Measurements from ENCODE around the gene TMEM218. TPM values are rescaled to one million over a fixed set of nuclear protein-coding genes. Genes with fewer than 3 reads are reported as not detected.

Gene TMEM218
- total RNA-seq, 1 experiment from 2014 or later: 17.9 TPM

GRCh38 chr11:125148011-125148410, 36.6 kb upstream of the TMEM218 start:
- no peak overlapping the region for H3K4me2 ChIP-seq (ENCODE audit: low read length)
- BruUV-seq (replicated peaks): no TSS peak
- CTCF ChIA-PET: no interaction called here
- RAD21 ChIA-PET (ENCODE audit: low non-redundant PET in 1 of 2, low total read pairs in 2 of 2, uncharacterized antibody in 2 of 2, unreplicated experiment in 2 of 2): no interaction called here
- no peak for DNase-seq (ENCODE audit: low read depth, low spot score)
- H3K27ac ChIP-seq (ENCODE audit: low read depth, low read length): no peak overlapping the region
- no peak overlapping the region for H2AFZ ChIP-seq (ENCODE audit: low read depth, low read length, poor library complexity, severe bottlenecking)
- no peak overlapping the region for H3K9ac ChIP-seq (ENCODE audit: low read length)
- POLR2A ChIA-PET: no interaction called here
- no peak for ATAC-seq
- H3K79me2 ChIP-seq (ENCODE audit: insufficient read depth, low read length): no peaks in the 10 kb centered on the region
- H3K4me3 ChIP-seq (replicated peaks in 1 of 2; ENCODE audit: low read depth in 1 of 2, low read length in 2 of 2): no peak overlapping the region
- no peaks in the 10 kb centered on the region for H3K9me2 ChIP-seq (ENCODE audit: insufficient read depth)
- intact Hi-C loops (cut with micrococcal nuclease): loop anchor here (10.0 kb wide), 2 partner anchors 197 to 257 kb away; no protein-coding TSS in a partner anchor
- H3K27me3 ChIP-seq (ENCODE audit: insufficient read depth, low read length): no peaks in the 10 kb centered on the region
- H4K20me1 ChIP-seq (ENCODE audit: insufficient read depth): no peaks in the 10 kb centered on the region
- TF ChIP-seq RAD21 (IDR thresholded peaks at IDR 0.05; ENCODE audit: low read depth): no peak
- no peak for TF ChIP-seq SRF (IDR thresholded peaks at IDR 0.05; ENCODE audit: low read depth)
- TF ChIP-seq JUND (IDR thresholded peaks at IDR 0.05): no peak
- no peaks in the 10 kb centered on the region for H3K4me1 ChIP-seq (ENCODE audit: control insufficient read depth in 1 of 2, insufficient read depth in 2 of 2, low read length in 2 of 2)
- H3K9me3 ChIP-seq (ENCODE audit: control insufficient read depth in 1 of 2, insufficient read depth in 1 of 2, low read depth in 1 of 2, low read length in 2 of 2): no peaks in the 10 kb centered on the region
- no peaks in the 10 kb centered on the region for H3K36me3 ChIP-seq (ENCODE audit: control insufficient read depth in 1 of 2, insufficient read depth in 2 of 2, low read length in 2 of 2)

GRCh38 chr11:125147280-125147679, 35.9 kb upstream of the TMEM218 start:
- ChIA-PET CTCF (no interaction called here), RAD21 (ENCODE audit: low non-redundant PET in 1 of 2, low total read pairs in 2 of 2, uncharacterized antibody in 2 of 2, unreplicated experiment in 2 of 2) (no interaction called here), POLR2A (no interaction called here)
- DNase-seq (ENCODE audit: low read depth, low spot score) (no peak), ATAC-seq (no peak)
- no peak overlapping the region for H3K27ac ChIP-seq (ENCODE audit: low read depth, low read length)
- H3K9me3 ChIP-seq (ENCODE audit: control insufficient read depth in 1 of 2, insufficient read depth in 1 of 2, low read depth in 1 of 2, low read length in 2 of 2): no peaks in the 10 kb centered on the region
- H3K27me3 ChIP-seq (ENCODE audit: insufficient read depth, low read length): no peaks in the 10 kb centered on the region
- H3K4me3 ChIP-seq (replicated peaks in 1 of 2; ENCODE audit: low read depth in 1 of 2, low read length in 2 of 2): no peak overlapping the region
- H3K4me2 ChIP-seq (ENCODE audit: low read length): no peak overlapping the region
- no peaks in the 10 kb centered on the region for H4K20me1 ChIP-seq (ENCODE audit: insufficient read depth)
- H3K9me2 ChIP-seq (ENCODE audit: insufficient read depth): no peaks in the 10 kb centered on the region
- no peaks in the 10 kb centered on the region for H3K36me3 ChIP-seq (ENCODE audit: control insufficient read depth in 1 of 2, insufficient read depth in 2 of 2, low read length in 2 of 2)
- no peaks in the 10 kb centered on the region for H3K4me1 ChIP-seq (ENCODE audit: control insufficient read depth in 1 of 2, insufficient read depth in 2 of 2, low read length in 2 of 2)
- no TSS peak for BruUV-seq (replicated peaks)
- intact Hi-C loops (cut with micrococcal nuclease): loop anchor here (10.0 kb wide), 2 partner anchors 198 to 258 kb away; no protein-coding TSS in a partner anchor
- H2AFZ ChIP-seq (ENCODE audit: low read depth, low read length, poor library complexity, severe bottlenecking): no peak overlapping the region
- H3K79me2 ChIP-seq (ENCODE audit: insufficient read depth, low read length): no peaks in the 10 kb centered on the region
- no peak overlapping the region for H3K9ac ChIP-seq (ENCODE audit: low read length)
- no peak for TF ChIP-seq ELF1 (IDR thresholded peaks at IDR 0.05; ENCODE audit: borderline replicate concordance, low read depth)
- no peak for TF ChIP-seq JUND (IDR thresholded peaks at IDR 0.05)
- no peak for TF ChIP-seq SIN3A (IDR thresholded peaks at IDR 0.05; ENCODE audit: low read depth)
- TF ChIP-seq ZNF274 (IDR thresholded peaks at IDR 0.05; ENCODE audit: low read depth, low read length): no peak
- TF ChIP-seq EZH2 (IDR thresholded peaks at IDR 0.05): no peak
- no peak for TF ChIP-seq TCF7L2 (IDR thresholded peaks at IDR 0.05; ENCODE audit: borderline replicate concordance, extremely low read depth, insufficient read depth, insufficient read length)
- TF ChIP-seq, protein P1, sequence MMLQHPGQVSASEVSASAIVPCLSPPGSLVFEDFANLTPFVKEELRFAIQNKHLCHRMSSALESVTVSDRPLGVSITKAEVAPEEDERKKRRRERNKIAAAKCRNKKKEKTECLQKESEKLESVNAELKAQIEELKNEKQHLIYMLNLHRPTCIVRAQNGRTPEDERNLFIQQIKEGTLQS (IDR thresholded peaks at IDR 0.05): no peak
- TF ChIP-seq FOSL1 (IDR thresholded peaks at IDR 0.05; ENCODE audit: low read depth): no peak
- TF ChIP-seq MAX (IDR thresholded peaks at IDR 0.05): no peak
- TF ChIP-seq SP1 (IDR thresholded peaks at IDR 0.05; ENCODE audit: low read depth): no peak
- TF ChIP-seq, protein P2, sequence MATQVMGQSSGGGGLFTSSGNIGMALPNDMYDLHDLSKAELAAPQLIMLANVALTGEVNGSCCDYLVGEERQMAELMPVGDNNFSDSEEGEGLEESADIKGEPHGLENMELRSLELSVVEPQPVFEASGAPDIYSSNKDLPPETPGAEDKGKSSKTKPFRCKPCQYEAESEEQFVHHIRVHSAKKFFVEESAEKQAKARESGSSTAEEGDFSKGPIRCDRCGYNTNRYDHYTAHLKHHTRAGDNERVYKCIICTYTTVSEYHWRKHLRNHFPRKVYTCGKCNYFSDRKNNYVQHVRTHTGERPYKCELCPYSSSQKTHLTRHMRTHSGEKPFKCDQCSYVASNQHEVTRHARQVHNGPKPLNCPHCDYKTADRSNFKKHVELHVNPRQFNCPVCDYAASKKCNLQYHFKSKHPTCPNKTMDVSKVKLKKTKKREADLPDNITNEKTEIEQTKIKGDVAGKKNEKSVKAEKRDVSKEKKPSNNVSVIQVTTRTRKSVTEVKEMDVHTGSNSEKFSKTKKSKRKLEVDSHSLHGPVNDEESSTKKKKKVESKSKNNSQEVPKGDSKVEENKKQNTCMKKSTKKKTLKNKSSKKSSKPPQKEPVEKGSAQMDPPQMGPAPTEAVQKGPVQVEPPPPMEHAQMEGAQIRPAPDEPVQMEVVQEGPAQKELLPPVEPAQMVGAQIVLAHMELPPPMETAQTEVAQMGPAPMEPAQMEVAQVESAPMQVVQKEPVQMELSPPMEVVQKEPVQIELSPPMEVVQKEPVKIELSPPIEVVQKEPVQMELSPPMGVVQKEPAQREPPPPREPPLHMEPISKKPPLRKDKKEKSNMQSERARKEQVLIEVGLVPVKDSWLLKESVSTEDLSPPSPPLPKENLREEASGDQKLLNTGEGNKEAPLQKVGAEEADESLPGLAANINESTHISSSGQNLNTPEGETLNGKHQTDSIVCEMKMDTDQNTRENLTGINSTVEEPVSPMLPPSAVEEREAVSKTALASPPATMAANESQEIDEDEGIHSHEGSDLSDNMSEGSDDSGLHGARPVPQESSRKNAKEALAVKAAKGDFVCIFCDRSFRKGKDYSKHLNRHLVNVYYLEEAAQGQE (IDR thresholded peaks at IDR 0.05; ENCODE audit: low read depth): no peak
- no peak for TF ChIP-seq EGR1 (IDR thresholded peaks at IDR 0.05; ENCODE audit: low read depth)
- TF ChIP-seq POLR2A (IDR thresholded peaks at IDR 0.05; ENCODE audit: borderline replicate concordance, extremely low read depth, insufficient read depth, insufficient read length): no peak
- no peak for TF ChIP-seq CBX3 (IDR thresholded peaks at IDR 0.05; ENCODE audit: low read depth)
- TF ChIP-seq, protein P3, sequence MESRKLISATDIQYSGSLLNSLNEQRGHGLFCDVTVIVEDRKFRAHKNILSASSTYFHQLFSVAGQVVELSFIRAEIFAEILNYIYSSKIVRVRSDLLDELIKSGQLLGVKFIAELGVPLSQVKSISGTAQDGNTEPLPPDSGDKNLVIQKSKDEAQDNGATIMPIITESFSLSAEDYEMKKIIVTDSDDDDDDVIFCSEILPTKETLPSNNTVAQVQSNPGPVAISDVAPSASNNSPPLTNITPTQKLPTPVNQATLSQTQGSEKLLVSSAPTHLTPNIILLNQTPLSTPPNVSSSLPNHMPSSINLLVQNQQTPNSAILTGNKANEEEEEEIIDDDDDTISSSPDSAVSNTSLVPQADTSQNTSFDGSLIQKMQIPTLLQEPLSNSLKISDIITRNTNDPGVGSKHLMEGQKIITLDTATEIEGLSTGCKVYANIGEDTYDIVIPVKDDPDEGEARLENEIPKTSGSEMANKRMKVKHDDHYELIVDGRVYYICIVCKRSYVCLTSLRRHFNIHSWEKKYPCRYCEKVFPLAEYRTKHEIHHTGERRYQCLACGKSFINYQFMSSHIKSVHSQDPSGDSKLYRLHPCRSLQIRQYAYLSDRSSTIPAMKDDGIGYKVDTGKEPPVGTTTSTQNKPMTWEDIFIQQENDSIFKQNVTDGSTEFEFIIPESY (IDR thresholded peaks at IDR 0.05; ENCODE audit: extremely low read depth, insufficient replicate concordance, low read length): no peak
- no peak for TF ChIP-seq POLR2AphosphoS5 (IDR thresholded peaks at IDR 0.05; ENCODE audit: low read depth, low read length)

All from HCT116 (cell line).